GM12891 (cell line): Measurements from ENCODE around the gene HCFC2.
A peak's percentile ranks its signal among the peaks of the same experiment; 100 is the strongest.

Experiments
- DNase-seq: peaks from one replicate; pipeline ENCODE4 v3.0.0; 2011; ENCODE audit warnings: low spot score; ENCODE audit not compliant: insufficient read length
- FAIRE-seq: peaks from 2 replicates; lab custom pipeline; 2011; peaks lifted over from hg19 to GRCh38; lab: Jason Lieb, UNC
- PAX5 ChIP-seq: IDR thresholded peaks from 2 replicates; pipeline ENCODE4 v1.6.1; 2011; ENCODE audit warnings: low read length, moderate library complexity, mild to moderate bottlenecking; ENCODE audit not compliant: insufficient read depth, severe bottlenecking
- POLR2A ChIP-seq: IDR thresholded peaks from 2 replicates; pipeline ENCODE4 v1.6.1; 2011; ENCODE audit warnings: low read depth, low read length, control low read depth
- POLR2AphosphoS5 ChIP-seq: IDR thresholded peaks from 2 replicates; pipeline ENCODE4 v1.6.1; 2011; ENCODE audit warnings: low read depth, low read length, control low read depth
- POU2F2 ChIP-seq: IDR thresholded peaks from 2 replicates; pipeline ENCODE4 v1.6.1; 2011; ENCODE audit warnings: low read depth, mild to moderate bottlenecking, control low read depth, low read length, moderate library complexity
- SPI1 ChIP-seq: IDR thresholded peaks from 2 replicates; pipeline ENCODE4 v1.6.1; 2011; ENCODE audit warnings: low read depth, low read length, control low read depth
- TAF1 ChIP-seq: IDR thresholded peaks from 2 replicates; pipeline ENCODE4 v1.6.1; 2011; ENCODE audit warnings: low read depth, low read length, control low read depth

Gene HCFC2

DNA sequence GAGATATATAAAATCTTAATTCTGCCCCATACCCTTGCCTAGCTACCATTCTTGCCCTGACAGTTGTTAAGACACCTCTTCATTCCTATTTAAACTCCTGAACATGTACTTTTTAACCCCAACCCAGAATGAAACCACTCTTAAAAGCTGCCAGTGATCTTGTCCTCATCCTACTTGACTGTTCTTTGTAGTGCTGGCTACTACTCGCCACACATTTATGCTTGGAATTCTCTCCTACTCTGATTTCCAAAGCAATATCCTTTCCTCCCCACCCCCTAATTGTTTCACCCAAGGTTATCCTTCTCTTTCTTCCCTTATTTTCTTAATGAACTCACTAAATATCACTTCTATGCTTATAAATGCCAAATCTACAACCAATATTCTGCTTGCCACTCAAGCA is 69.5 kb downstream of the HCFC2 start:
- DNase-seq = no peak
- TF ChIP-seq POU2F2 = no peak
- TF ChIP-seq POLR2AphosphoS5 = no peak
- no peak for TF ChIP-seq POLR2A
- TF ChIP-seq SPI1 = no peak
- no peak for TF ChIP-seq TAF1
- no peak for TF ChIP-seq PAX5
- no peak for FAIRE-seq

DNA sequence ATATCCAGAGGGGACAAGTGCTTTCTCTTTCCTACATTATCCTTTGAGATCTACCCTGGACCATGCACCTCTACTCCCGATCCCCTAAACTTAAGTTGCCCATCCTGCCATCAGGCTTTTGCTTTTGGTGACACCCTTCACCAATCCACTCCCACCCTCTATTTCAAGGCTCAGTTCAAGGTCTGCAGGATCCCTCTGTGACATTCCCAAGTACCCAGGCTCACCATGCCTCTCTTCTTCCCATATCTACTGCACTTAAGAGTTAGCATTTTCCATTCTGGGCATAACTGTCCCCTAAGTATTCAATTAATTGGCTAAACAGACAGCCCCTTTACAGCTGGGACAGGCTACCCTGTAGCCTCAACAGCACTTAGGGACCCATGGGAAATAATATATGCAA is 70.6 kb downstream of the HCFC2 start:
- FAIRE-seq (no peak), DNase-seq (no peak)
- TF ChIP-seq POU2F2 (no peak), TAF1 (no peak), POLR2AphosphoS5 (no peak), POLR2A (no peak), SPI1 (no peak), PAX5 (no peak)

DNA sequence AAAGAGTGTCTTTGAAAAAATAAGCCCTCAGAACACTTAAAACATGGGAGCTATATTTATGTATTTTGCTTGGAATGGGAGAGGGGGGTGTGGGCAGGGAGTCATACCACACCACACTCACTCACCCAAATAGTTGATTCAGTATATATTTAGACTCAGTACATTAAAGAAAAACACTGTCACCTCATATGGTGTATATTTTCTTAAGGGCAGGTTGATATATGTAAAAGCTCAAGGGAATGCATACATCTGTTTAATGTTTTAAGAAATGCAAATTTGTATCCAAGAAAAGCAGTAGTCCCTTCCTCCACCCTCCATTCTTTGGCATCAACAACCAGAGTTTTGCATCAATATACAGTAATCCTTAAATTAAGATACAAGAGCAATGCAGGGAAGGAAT is 72.2 kb downstream of the HCFC2 start:
- DNase-seq (no peak), FAIRE-seq (no peak)
- TF ChIP-seq TAF1 (no peak), SPI1 (no peak), POLR2AphosphoS5 (no peak), POU2F2 (no peak), PAX5 (no peak), POLR2A (no peak)

DNA sequence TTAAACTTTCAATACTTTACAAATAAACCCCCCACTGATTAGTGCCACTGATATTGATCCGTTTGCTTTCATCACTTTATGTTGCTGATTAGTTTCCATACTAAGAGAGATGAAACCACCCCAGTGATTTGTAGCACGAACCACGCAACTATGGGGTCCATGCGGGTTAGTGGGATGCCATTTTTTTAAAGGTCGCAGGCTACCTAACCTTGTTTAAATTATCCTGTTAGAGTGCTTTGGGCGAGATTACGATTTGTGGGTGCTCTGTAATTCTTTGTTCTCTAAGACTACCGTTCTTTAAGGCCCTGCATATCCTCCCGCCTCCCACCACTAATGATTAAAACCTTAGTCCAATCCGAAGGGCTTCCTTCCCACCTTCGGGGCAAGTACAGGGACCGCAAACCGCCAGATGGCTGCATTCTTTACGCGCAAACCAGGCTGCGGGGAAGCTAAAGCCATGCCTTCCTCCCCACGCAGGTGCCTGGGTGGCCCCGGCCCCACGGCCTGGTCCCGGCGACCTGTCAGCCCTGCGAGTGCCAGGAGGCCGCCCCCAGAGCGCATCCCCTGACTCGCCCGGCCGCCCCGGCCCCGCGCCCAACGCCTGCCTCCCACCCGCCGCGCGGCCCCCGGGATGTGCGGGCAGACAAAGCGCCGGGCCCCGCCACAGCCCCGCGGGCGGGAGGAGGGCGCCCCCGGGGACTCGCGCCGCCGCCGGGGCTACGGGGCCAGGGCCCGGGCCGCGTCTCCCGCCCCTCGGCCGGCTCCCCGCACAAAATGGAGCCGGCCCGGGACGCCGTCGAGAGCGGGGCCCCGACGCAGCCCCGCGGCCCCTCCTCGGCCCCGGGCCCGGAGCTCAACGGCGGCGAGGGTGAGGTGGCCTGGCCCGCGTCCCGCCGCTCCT is 72.9 kb downstream of the HCFC2 start:
- no peak for FAIRE-seq
- no peak for TF ChIP-seq SPI1
- TF ChIP-seq POLR2AphosphoS5 = peak; percentile 48
- no peak for TF ChIP-seq PAX5
- TF ChIP-seq TAF1 = no peak; the same call in 1 of the 2 replicates
- peak; percentile 24 for DNase-seq

DNA sequence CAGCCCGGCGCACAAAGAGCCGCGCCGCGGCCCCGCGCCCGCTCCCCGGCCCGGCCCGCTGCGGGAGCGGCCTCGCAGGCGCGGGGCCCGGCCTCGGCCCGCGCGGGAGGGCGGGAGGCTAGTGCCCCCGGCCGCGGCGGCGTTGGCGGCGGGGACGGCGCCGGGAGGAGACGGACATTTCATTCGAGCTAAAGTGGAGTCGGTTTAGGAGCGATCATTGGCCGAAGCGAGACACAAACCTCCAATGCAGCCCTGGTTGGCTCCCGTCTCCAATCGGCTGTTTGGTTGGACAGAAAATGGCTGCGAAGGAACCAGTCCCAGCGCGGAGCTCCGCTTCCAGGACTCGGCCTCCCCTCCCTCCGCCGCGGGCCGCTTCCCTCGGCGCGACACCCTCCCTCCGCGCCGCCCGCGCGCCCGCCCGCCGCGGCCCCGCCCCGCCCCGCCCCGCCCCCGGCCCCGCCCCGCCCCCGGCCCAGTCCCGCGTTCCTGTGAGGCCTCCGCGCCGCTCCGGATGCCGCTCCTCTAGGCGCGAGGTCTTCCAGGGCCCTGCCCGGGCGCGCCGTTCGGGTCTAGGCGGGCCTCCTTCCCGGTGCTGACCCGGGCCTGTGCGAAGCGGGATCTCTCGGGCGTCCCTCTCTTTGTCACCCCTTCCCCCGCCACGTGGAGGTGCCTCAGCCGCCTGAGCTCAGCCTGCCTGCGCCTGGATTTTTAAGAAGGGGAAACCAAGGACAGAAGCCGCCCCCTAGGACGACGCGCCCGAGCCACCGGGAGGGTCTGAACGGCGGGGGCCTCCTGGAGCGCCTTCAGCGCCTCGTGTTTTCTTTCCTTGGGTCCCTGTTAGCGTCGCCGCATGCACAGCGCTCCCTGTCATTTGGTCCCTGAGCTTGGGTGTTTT is 73.8 kb downstream of the HCFC2 start, which contains the start of gene NFYB:
Gene NFYB, minus strand, starts transcription at position 309 of the 895 bp plus-strand sequence. CDS start 2,757 bp downstream, outside the sequence.
- FAIRE-seq (peak; percentile 94), DNase-seq (peak; percentile 96)
- no peak for TF ChIP-seq PAX5
- 0 out of 2 replicates have a peak, but pooled peaks have one; percentile 61 for TF ChIP-seq TAF1
- no peak for TF ChIP-seq SPI1
- peak; percentile 79 for TF ChIP-seq POLR2A
- TF ChIP-seq POU2F2 = no peak; the same call in 1 of the 2 replicates
- peak; percentile 69 for TF ChIP-seq POLR2AphosphoS5

DNA sequence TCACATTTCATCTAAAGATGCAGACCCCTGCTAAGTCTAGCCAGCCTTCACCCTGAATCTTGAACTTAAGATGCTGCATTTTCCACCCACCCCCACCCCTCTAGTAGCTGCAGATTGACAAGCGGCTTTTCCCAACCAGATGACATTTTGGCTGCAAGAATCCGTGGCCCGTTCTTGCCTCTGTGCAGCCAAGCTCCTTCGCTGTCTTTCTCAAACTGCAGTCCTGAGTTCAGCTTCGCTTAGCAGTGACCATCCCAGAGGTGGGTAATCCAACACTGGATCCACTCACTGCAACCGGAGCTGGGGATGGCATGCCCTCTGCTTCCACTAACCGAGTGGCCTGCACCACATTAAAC is 74.4 kb downstream of the HCFC2 start:
- FAIRE-seq = no peak
- TF ChIP-seq POU2F2 (no peak), POLR2AphosphoS5 (no peak), SPI1 (no peak), PAX5 (no peak), TAF1 (no peak), POLR2A (no peak)

DNA sequence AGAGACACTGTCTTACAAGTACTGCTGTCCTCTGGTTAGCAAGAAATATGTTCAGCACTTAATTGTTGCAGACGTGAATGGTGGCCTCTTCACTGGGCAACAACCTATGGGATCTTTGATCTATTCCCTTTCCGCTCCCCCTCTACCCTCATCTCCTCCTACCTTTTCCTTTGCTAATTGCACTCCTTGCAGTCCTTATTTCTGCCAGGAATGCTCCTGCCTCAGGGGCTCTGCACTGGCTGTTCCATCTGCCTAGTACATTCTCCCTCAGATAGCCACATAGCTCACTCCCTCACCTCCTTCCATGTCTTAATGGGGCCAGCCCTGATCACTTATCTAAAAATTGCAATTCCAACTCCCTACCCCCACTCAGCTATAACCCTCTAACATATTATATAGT is 78.2 kb downstream of the HCFC2 start:
- TF ChIP-seq TAF1 (no peak), POU2F2 (no peak), POLR2A (no peak), SPI1 (no peak), PAX5 (no peak), POLR2AphosphoS5 (no peak)
- DNase-seq (no peak), FAIRE-seq (no peak)

More for the DNA sequence above, 74.4 kb downstream of the HCFC2 start:
- DNase-seq = no peak

DNA sequence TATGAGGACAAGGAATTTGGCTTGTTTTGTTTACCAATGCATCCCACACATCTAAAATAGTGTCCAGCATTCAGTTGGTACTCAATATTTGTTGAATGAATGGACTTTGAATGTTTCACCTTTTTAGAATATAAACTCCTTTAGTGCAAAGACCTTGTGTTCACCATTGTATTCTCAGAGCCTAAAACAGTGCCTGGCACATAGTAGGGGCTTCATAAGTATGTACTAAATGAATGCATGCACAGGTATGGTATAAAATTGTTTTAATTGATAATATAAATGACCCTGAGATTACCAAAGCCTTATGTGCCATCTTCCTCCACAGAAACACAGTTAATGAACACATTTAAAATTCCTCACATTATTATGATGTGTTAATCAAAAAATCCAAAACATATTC is 78.7 kb downstream of the HCFC2 start:
- DNase-seq (no peak), FAIRE-seq (no peak)
- TF ChIP-seq POLR2AphosphoS5 (no peak), POLR2A (no peak), PAX5 (no peak), SPI1 (no peak), POU2F2 (no peak)

DNA sequence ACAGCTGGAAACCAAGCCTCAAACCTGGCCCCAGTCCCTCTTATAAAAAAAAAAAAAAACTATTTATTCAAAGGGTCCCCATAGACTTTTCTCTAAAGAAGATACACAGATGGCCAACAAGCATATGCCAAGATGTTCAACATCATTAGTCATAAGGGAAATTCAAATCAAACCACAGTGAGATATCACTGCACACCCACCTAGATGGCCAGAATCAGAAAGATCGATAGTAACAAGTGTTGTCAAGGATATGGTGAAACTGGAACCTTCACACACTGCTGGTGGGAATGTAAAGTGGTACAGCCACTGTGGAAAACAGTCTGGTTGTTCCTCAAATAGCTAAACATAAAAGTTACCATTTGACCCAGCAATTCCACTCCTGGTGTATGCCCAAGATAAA is 79.6 kb downstream of the HCFC2 start:
- TF ChIP-seq TAF1 (no peak), POLR2A (no peak), PAX5 (no peak), POLR2AphosphoS5 (no peak), SPI1 (no peak), POU2F2 (no peak)
- DNase-seq (no peak), FAIRE-seq (no peak)
